NCI-H1694 treated with DMSO at 0.1 percent for 48 hours (cell line): ENCODE measurements around the gene HSFY2.
"Not testable (repeated sequence)": the region's sequence is repeated elsewhere in the genome, so short reads cannot be mapped to it uniquely, and the experiment has no call there.

Experiments used
- DNase-seq: peaks from one replicate; lab custom pipeline; 2025; lab: John Stamatoyannopoulos, UW

The HSFY2 gene

GRCh38 chrY:18773635-18774034 lies at the start of gene HSFY2:
Gene HSFY2, minus strand, starts transcription at chrY:18773735. Its CDS starts 117 bp downstream, at chrY:18773618.
- DNase-seq: not testable (repeated sequence)

- DNase-seq: not testable (repeated sequence)
Observed at GRCh38 chrY:18815751-18816150, 42.2 kb upstream of the HSFY2 start.

- not testable (repeated sequence) for DNase-seq
Observed at GRCh38 chrY:18788757-18789406, 15.3 kb upstream of the HSFY2 start.

GRCh38 chrY:18754077-18754476 lies 19.5 kb downstream of the HSFY2 start:
- not testable (repeated sequence) for DNase-seq

- not testable (repeated sequence) for DNase-seq
Observed at GRCh38 chrY:18753133-18753815, 20.3 kb downstream of the HSFY2 start.

GRCh38 chrY:18723714-18724113 lies 49.8 kb downstream of the HSFY2 start:
- not testable (repeated sequence) for DNase-seq
